Measurements from ENCODE around the gene SSB.
A peak's percentile ranks its signal among the peaks of the same experiment; 100 is the strongest.
"Not testable (repeated sequence)": the region's sequence is repeated elsewhere in the genome, so short reads cannot be mapped to it uniquely, and the experiment has no call there.

Gene SSB

GRCh38 chr2:169798718-169799592 lies at the start of gene SSB:
Gene SSB (plus strand): TSS chr2:169798871. CDS start chr2:169800961, 2,090 bp downstream.
- peak within 1 kb of the TSS; percentile 33 to 94 (median 86) for H3K27ac ChIP-seq
- H3K4me3 ChIP-seq = peak within 1 kb of the TSS; percentile 72 to 91 (median 81)

GRCh38 chr2:169752752-169753151 lies 45.9 kb upstream of the SSB start:
- no peak overlapping the region for H3K27ac ChIP-seq
- H3K4me3 ChIP-seq = no peak overlapping the region

- Histone ChIP-seq H3K4me3 (no peak overlapping the region), H3K27ac (no peak overlapping the region)
Measured at GRCh38 chr2:169755083-169755870, 43.4 kb upstream of the SSB start.

- Histone ChIP-seq H3K4me3 (no peak overlapping the region), H3K27ac (no peak overlapping the region)
Measured at GRCh38 chr2:169756342-169756741, 42.3 kb upstream of the SSB start.

- Histone ChIP-seq H3K4me3 (no peak overlapping the region), H3K27ac (no peak overlapping the region)
Measured at GRCh38 chr2:169757356-169757755, 41.3 kb upstream of the SSB start.

- Histone ChIP-seq H3K4me3 (no peak overlapping the region), H3K27ac (no peak overlapping the region)
Measured at GRCh38 chr2:169757778-169758177, 40.9 kb upstream of the SSB start.

- no peak overlapping the region for H3K27ac ChIP-seq
- no peak overlapping the region for H3K4me3 ChIP-seq
Measured at GRCh38 chr2:169759987-169760386, 38.7 kb upstream of the SSB start.

- H3K4me3 ChIP-seq, H3K27ac ChIP-seq: not testable (repeated sequence)
Measured at GRCh38 chr2:169760798-169761197, 37.9 kb upstream of the SSB start.

GRCh38 chr2:169761251-169761969 lies 37.3 kb upstream of the SSB start:
- Histone ChIP-seq H3K4me3 (no peak overlapping the region), H3K27ac (no peak overlapping the region)

- Histone ChIP-seq H3K27ac (no peak overlapping the region), H3K4me3 (no peak overlapping the region)
Measured at GRCh38 chr2:169761970-169762292, 36.7 kb upstream of the SSB start.

- Histone ChIP-seq H3K4me3 (no peak overlapping the region), H3K27ac (no peak overlapping the region)
Measured at GRCh38 chr2:169765523-169765922, 33.1 kb upstream of the SSB start.

GRCh38 chr2:169767243-169767888 lies 31.3 kb upstream of the SSB start:
- no peak overlapping the region for H3K27ac ChIP-seq
- H3K4me3 ChIP-seq = no peak overlapping the region

- Histone ChIP-seq H3K27ac (no peak overlapping the region), H3K4me3 (peak overlapping the region; percentile 10 to 40 (median 25))
Measured at GRCh38 chr2:169768262-169768995, 30.2 kb upstream of the SSB start.

GRCh38 chr2:169771021-169771420 lies 27.6 kb upstream of the SSB start:
- H3K27ac ChIP-seq = no peak overlapping the region
- H3K4me3 ChIP-seq = no peak overlapping the region

- H3K4me3 ChIP-seq = no peak overlapping the region
Measured at GRCh38 chr2:169771612-169772011, 27.1 kb upstream of the SSB start.

GRCh38 chr2:169772651-169773050 lies 26.0 kb upstream of the SSB start:
- Histone ChIP-seq H3K4me3 (no peak overlapping the region), H3K27ac (no peak overlapping the region)

More at GRCh38 chr2:169771612-169772011, 27.1 kb upstream of the SSB start:
- H3K27ac ChIP-seq = no peak overlapping the region

- Histone ChIP-seq H3K4me3 (no peak overlapping the region), H3K27ac (no peak overlapping the region)
Measured at GRCh38 chr2:169775354-169775753, 23.3 kb upstream of the SSB start.

GRCh38 chr2:169775765-169776164 lies 22.9 kb upstream of the SSB start:
- no peak overlapping the region for H3K27ac ChIP-seq
- no peak overlapping the region for H3K4me3 ChIP-seq

- no peak overlapping the region for H3K27ac ChIP-seq
- no peak overlapping the region for H3K4me3 ChIP-seq
Measured at GRCh38 chr2:169776252-169776761, 22.4 kb upstream of the SSB start.
